Adrenal gland (tissue), 12 donors: ENCODE data around the gene HOXD4. TPM values are rescaled to one million over a fixed set of nuclear protein-coding genes. Genes with fewer than 3 reads are reported as not detected.

Source experiments
- DNase-seq, 7 donors: peaks; one replicate each; pipeline ENCODE4 v3.0.0-alpha.2; 2019 to 2020
- H3K27ac ChIP-seq, 5 donors: fragments of 200-600 bp; sonication (generic) in 4 of 5; 1 replicate in 3 of 5; 2 replicates in 2 of 5; pipeline versions ENCODE4 v1.5.1 to v1.8.0; 2016 to 2020; ENCODE audit warnings: mild to moderate bottlenecking in 1 of 5
- H3K27me3 ChIP-seq: fragments of 200-600 bp; 2 replicates; pipeline ENCODE4 v1.8.0; 2021
- H3K36me3 ChIP-seq, 2 donors: fragments of 200-600 bp; replicated peaks in 1 of 2; 1 replicate in 1 of 2; 2 replicates in 1 of 2; pipeline versions ENCODE4 v1.5.1 to v1.8.0; 2018 to 2022
- H3K4me1 ChIP-seq, 2 donors: fragments of 200-600 bp; replicated peaks in 1 of 2; 1 replicate in 1 of 2; 2 replicates in 1 of 2; pipeline versions ENCODE4 v1.5.1 to v1.8.0; 2018 to 2021
- H3K4me3 ChIP-seq, 4 donors: fragments of 200-600 bp; sonication (generic) in 3 of 4; one replicate each; pipeline ENCODE4 v1.5.1; 2016 to 2018
- H3K9me3 ChIP-seq, 3 donors: fragments of 200-600 bp; sonication (generic) in 1 of 3; replicated peaks in 1 of 3; 1 replicate in 2 of 3; 2 replicates in 1 of 3; pipeline versions ENCODE4 v1.5.1 to v1.8.0; 2016 to 2021
- POLR2A ChIP-seq, 2 donors: fragments of 450-650 bp; IDR thresholded peaks; one replicate each; pipeline ENCODE4 v1.6.1; 2017; ENCODE audit warnings: antibody characterized with exemption in 2 of 2, mild to moderate bottlenecking in 2 of 2, moderate library complexity in 1 of 2
- WGBS, 4 donors: extraction: QIAGEN DNeasy Blood & Tissue Kit in 2 of 4; methylation state at CpG; one replicate each; pipeline versions ENCODE4 v1.1.5 to v1.1.7; 2013 to 2017; 5-methylcytosine and 5-hydroxymethylcytosine counted together
- intact Hi-C, 2 donors: fragments of 100-400 bp; cut with DNase I; formaldehyde crosslinking; loops; one replicate each; pipeline versions ENCODE4 v1.14.1 to v1.15.0; 2022 to 2023
- polyA plus RNA-seq, 3 donors: library from polyadenylated mRNA; stranded (reverse); fragments of 200-250 nt in 2 of 3; fragments of 350-450 nt in 1 of 3; fragmentation: Illumina TruSeq in 1 of 3; extraction: RNeasy Lipid Tissue Mini Kit (QIAGEN cat#74804) in 1 of 3; gene quantifications; one replicate each; pipeline ENCODE4 v1.2.3, GENCODE V29; 2013 to 2014
- total RNA-seq, 9 donors: library from RNA; depleted of rRNA in 4 of 9; stranded (reverse); fragments of >200 nt in 4 of 9; fragments of 120-200 nt in 1 of 9; fragmentation: NEBNext Ultra II Directional in 1 of 9; extraction: Animal tissue kit (Norgen Biotek cat#: 25700) in 1 of 9; gene quantifications; one replicate each; pipeline versions ENCODE4 v1.1.0 to v1.2.4, GENCODE V29; 2013 to 2023
- TF ChIP-seq, protein P1 (sequence below), 6 experiments: fragments of 450-650 bp in 4 of 6; fragments of 200-600 bp in 2 of 6; sonication (generic) in 1 of 6; IDR thresholded peaks; 1 replicate in 5 of 6; 2 replicates in 1 of 6; pipeline versions ENCODE4 v1.5.1 to v1.8.0; 2016 to 2021; ENCODE audit warnings: antibody characterized with exemption in 6 of 6, mild to moderate bottlenecking in 2 of 6, moderate library complexity in 1 of 6
- donor health status: healthy with polysubstance abuse.
- donor health status: Bipolar disorder and iron deficiency.
- donor health status: DM: yes; HTN: yes; CAD: no.
- donor health status: DM: no; HTN: no; CAD: no.
- donor health status: DM: no; HTN: no; CAD: no.
- donor health status: DM: yes; HTN: yes; CAD: no.

HOXD4 gene
- total and polyA plus RNA-seq, 12 donors: 1.9 to 38.5 (median 9.3) TPM

DNA sequence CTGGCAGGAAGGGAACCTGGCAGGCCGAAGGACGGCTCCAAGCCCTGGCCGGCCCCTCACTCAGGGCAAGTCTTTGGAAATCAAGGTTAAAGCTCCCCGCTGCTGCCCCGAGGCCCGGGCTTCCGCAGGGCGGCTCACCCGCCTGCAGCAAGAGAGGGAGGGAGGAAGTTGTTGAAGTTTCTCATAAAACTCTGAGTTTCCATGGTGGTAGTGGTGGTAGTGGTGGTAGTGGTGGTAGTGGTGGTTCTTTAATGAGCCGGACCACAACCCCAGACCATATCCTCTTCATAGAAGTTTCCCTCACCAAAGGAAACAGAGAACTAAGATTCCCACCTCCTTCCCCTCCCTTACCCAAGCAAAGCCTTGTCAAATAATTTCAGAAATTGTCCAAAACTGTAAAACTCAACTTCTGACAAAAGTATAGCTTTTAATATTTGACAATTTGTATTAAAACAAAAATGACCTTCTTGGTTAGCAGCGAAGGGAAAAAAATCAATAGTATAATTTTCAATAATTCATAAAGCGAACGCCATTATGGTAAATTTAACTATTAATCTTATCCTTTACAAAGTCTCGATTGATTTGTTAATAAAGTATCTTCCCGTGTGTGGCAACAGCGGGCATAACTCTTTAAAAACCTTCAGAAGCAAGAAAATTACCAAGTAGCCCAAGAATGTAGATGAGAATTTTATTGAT, 36.3 kb upstream of the HOXD4 start:
- 47 to 59% (median 52%) methylated on average over 15 to 16 of the region's 16 CpGs for WGBS, 4 donors
- H3K27ac ChIP-seq: no peak overlapping the region
- TF ChIP-seq POLR2A (IDR thresholded peaks at IDR 0.05): no peak
- TF ChIP-seq, protein P1, sequence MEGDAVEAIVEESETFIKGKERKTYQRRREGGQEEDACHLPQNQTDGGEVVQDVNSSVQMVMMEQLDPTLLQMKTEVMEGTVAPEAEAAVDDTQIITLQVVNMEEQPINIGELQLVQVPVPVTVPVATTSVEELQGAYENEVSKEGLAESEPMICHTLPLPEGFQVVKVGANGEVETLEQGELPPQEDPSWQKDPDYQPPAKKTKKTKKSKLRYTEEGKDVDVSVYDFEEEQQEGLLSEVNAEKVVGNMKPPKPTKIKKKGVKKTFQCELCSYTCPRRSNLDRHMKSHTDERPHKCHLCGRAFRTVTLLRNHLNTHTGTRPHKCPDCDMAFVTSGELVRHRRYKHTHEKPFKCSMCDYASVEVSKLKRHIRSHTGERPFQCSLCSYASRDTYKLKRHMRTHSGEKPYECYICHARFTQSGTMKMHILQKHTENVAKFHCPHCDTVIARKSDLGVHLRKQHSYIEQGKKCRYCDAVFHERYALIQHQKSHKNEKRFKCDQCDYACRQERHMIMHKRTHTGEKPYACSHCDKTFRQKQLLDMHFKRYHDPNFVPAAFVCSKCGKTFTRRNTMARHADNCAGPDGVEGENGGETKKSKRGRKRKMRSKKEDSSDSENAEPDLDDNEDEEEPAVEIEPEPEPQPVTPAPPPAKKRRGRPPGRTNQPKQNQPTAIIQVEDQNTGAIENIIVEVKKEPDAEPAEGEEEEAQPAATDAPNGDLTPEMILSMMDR (IDR thresholded peaks at IDR 0.05): no peak
- H3K9me3 ChIP-seq: no peaks in the 10 kb centered on the region
- H3K4me3 ChIP-seq: no peak overlapping the region
- H3K4me1 ChIP-seq: no peaks in the 10 kb centered on the region
- DNase-seq: no peak
- intact Hi-C loops: no loop called here
- peaks cover 100% of the 10 kb centered on the region for H3K27me3 ChIP-seq
- H3K36me3 ChIP-seq: no peaks in the 10 kb centered on the region

DNA sequence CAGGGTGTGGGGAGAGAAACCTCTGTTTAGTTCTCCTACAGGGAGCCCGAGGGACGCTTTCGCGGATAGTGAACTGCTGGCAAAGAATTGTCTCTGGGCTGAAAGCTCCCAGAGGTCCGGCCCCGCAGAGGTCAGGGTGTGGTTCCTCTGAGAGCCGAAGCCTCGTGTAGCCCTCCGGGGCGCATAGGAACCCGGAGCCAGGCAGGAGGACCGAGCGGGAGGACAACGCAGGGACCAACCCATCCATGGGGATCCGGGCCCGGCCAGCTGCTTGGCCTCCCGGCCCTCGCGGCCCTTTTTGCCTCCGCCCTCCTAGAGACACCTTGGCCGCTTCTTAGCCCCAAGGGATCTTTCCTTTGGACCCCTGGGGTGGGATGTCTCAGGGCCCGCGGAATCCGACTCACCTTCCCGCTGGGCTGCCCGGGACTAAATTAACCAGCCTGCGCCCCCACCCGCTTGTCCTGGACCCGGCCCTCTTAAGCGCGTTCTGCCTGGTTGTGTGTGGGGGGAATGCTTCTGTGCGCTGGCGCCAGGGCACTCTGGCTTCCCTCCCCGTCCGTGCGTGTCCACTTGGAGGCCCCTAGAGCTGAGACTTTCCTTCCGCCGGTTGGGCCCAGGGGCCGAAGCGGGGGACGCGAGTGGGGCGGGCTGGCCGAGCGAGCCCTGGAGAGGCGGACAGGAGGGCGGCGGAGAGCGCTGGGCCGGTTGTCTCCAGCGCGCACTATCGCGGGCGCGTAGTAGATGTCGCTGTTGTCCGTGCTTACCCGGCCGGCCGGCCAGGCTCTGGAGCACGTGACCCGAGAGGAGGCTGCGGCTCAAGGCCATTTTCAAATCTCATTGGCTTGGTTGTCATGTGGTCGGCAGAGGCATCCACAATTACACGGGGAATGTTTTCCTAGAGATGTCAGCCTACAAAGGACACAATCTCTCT, 35.2 kb upstream of the HOXD4 start, which contains the start of gene HOXD10:
TSS of gene HOXD10 (plus strand) at position 896 of the 931 bp plus-strand sequence. CDS start 56 bp downstream, outside the sequence.
- Histone ChIP-seq H3K4me1 (no peaks in the 10 kb centered on the region), H3K36me3 (no peaks in the 10 kb centered on the region), H3K9me3 (no peaks in the 10 kb centered on the region), H3K27ac (no peak within 1 kb of the TSS), H3K4me3 (peak within 1 kb of the TSS in 1 of 4 donors; percentile 12), H3K27me3 (peaks cover 95% of the 10 kb centered on the region)
- DNase-seq: peak in 3 of 7 donors; percentile 46 to 63 (median 49)
- intact Hi-C loops: no loop called here
- TF ChIP-seq POLR2A (IDR thresholded peaks at IDR 0.05): no peak
- TF ChIP-seq, protein P1 (IDR thresholded peaks at IDR 0.05): peak in 3 of 6 experiments; percentile 4 to 24 (median 6)
- WGBS, 4 donors: 17 to 38% (median 20%) methylated on average over 14 to 66 of the region's 66 CpGs

DNA sequence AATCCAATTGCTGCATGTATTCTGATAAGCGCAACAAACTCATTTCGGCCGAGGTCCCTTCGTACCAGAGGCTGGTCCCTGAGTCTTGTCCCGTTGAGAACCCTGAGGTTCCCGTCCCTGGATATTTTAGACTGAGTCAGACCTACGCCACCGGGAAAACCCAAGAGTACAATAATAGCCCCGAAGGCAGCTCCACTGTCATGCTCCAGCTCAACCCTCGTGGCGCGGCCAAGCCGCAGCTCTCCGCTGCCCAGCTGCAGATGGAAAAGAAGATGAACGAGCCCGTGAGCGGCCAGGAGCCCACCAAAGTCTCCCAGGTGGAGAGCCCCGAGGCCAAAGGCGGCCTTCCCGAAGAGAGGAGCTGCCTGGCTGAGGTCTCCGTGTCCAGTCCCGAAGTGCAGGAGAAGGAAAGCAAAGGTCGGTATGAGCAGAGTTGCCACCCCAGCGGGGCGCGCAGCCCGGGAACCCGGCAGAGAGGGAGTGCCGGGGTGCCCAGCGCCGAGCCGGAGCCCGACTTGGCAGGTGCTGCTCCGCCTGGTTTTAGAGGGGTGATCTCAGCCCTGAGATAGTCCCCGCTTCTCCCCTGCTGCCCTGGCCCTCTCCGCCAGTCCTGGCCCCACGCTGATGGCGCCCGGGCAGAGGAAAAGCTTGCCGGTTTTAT, 34.1 kb upstream of the HOXD4 start:
- intact Hi-C loops: no loop called here
- WGBS, 4 donors: 26 to 40% (median 32%) methylated on average over 25 to 40 of the region's 40 CpGs
- no peak overlapping the region for H3K4me3 ChIP-seq

More for the DNA sequence above, 34.1 kb upstream of the HOXD4 start:
- no peak for DNase-seq
- H3K36me3 ChIP-seq: no peaks in the 10 kb centered on the region
- H3K27ac ChIP-seq: no peak overlapping the region
- H3K27me3 ChIP-seq: peaks cover 91% of the 10 kb centered on the region
- TF ChIP-seq POLR2A (IDR thresholded peaks at IDR 0.05): no peak
- TF ChIP-seq, protein P1 (IDR thresholded peaks at IDR 0.05): no peak
- peaks cover 0 to 8% of the 10 kb centered on the region in 2 donors for H3K4me1 ChIP-seq
- no peaks in the 10 kb centered on the region for H3K9me3 ChIP-seq
